Gastroesophageal sphincter (tissue), 3 donors: ENCODE measurements around the gene PIP5K1C.

ENCODE experiments used
- CTCF ChIP-seq, 4 experiments: fragments of 200-600 bp in 2 of 4; fragments of 450-650 bp in 2 of 4; sonication (generic) in 1 of 4; IDR thresholded peaks; one replicate each; pipeline ENCODE4 v1.5.1; 2017 to 2019; ENCODE audit warnings: antibody characterized with exemption in 4 of 4, mild to moderate bottlenecking in 2 of 4, moderate library complexity in 2 of 4
- POLR2A ChIP-seq, 2 donors: fragments of 450-650 bp; IDR thresholded peaks; one replicate each; pipeline ENCODE4 v1.6.1; 2017; ENCODE audit warnings: antibody characterized with exemption in 2 of 2, mild to moderate bottlenecking in 2 of 2, moderate library complexity in 1 of 2

- no peak for TF ChIP-seq CTCF (IDR thresholded peaks at IDR 0.05)
- no peak for TF ChIP-seq POLR2A (IDR thresholded peaks at IDR 0.05)
Measured at GRCh38 chr19:3734310-3734600, 34.0 kb upstream of the PIP5K1C start.
